ENCODE measurements around the gene FABP1. TPM values are rescaled to one million over a fixed set of nuclear protein-coding genes. Genes with fewer than 3 reads are reported as not detected.

The FABP1 gene
- total RNA-seq, 2 donors from 2014 or later, result not detected

GRCh38 chr2:88090446-88091283, 37.2 kb downstream of the FABP1 start:
- Histone ChIP-seq H3K36me3 (peaks cover 53% of the 10 kb centered on the region), H3K9me3 (no peaks in the 10 kb centered on the region), H3K27me3 (no peaks in the 10 kb centered on the region), H3K4me1 (no peaks in the 10 kb centered on the region), H3K4me3 (no peak overlapping the region), H3K27ac (no peak overlapping the region)
- DNase-seq (ENCODE audit: low spot score), result no peak
- TF ChIP-seq CTCF (IDR thresholded peaks at IDR 0.05), result no peak

- Histone ChIP-seq H3K27ac (no peak overlapping the region), H3K36me3 (peaks cover 53% of the 10 kb centered on the region), H3K27me3 (no peaks in the 10 kb centered on the region), H3K9me3 (no peaks in the 10 kb centered on the region), H3K4me3 (no peak overlapping the region), H3K4me1 (no peaks in the 10 kb centered on the region)
- DNase-seq (ENCODE audit: low spot score), result no peak
- TF ChIP-seq CTCF (IDR thresholded peaks at IDR 0.05), result no peak
Observed at GRCh38 chr2:88088999-88089398, 38.9 kb downstream of the FABP1 start.

- Histone ChIP-seq H3K27ac (no peak overlapping the region), H3K4me1 (no peaks in the 10 kb centered on the region), H3K27me3 (no peaks in the 10 kb centered on the region), H3K36me3 (peaks cover 41% of the 10 kb centered on the region), H3K9me3 (no peaks in the 10 kb centered on the region), H3K4me3 (no peak overlapping the region)
- DNase-seq (ENCODE audit: low spot score), result no peak
- TF ChIP-seq CTCF (IDR thresholded peaks at IDR 0.05), result no peak
Observed at GRCh38 chr2:88087763-88088162, 40.1 kb downstream of the FABP1 start.

GRCh38 chr2:88087073-88087472, 40.8 kb downstream of the FABP1 start:
- no peak for DNase-seq (ENCODE audit: low spot score)
- peaks cover 41% of the 10 kb centered on the region for H3K36me3 ChIP-seq
- peaks cover 0 to 3% of the 10 kb centered on the region in 2 donors for H3K4me1 ChIP-seq
- no peak for TF ChIP-seq CTCF (IDR thresholded peaks at IDR 0.05)
- H3K27me3 ChIP-seq, result no peaks in the 10 kb centered on the region
- no peaks in the 10 kb centered on the region for H3K9me3 ChIP-seq
- no peak overlapping the region for H3K27ac ChIP-seq
- H3K4me3 ChIP-seq, result no peak overlapping the region

GRCh38 chr2:88086401-88086800, 41.5 kb downstream of the FABP1 start:
- Histone ChIP-seq H3K4me3 (no peak overlapping the region), H3K27ac (no peak overlapping the region), H3K36me3 (peaks cover 41% of the 10 kb centered on the region), H3K9me3 (no peaks in the 10 kb centered on the region), H3K27me3 (no peaks in the 10 kb centered on the region), H3K4me1 (peaks cover 0 to 7% of the 10 kb centered on the region in 2 donors)
- TF ChIP-seq CTCF (IDR thresholded peaks at IDR 0.05), result no peak
- no peak for DNase-seq (ENCODE audit: low spot score)

- no peaks in the 10 kb centered on the region for H3K9me3 ChIP-seq
- no peak overlapping the region for H3K27ac ChIP-seq
- no peak for TF ChIP-seq CTCF (IDR thresholded peaks at IDR 0.05)
- H3K4me1 ChIP-seq, result peaks cover 0 to 7% of the 10 kb centered on the region in 2 donors
- H3K27me3 ChIP-seq, result no peaks in the 10 kb centered on the region
- peaks cover 41% of the 10 kb centered on the region for H3K36me3 ChIP-seq
- no peak for DNase-seq (ENCODE audit: low spot score)
- no peak overlapping the region for H3K4me3 ChIP-seq
Observed at GRCh38 chr2:88085602-88086001, 42.3 kb downstream of the FABP1 start.

Data from right atrium auricular region (tissue), 2 donors.